GM12872 (cell line): ENCODE data around the gene OBSCN.
A peak's percentile ranks its signal among the peaks of the same experiment; 100 is the strongest.

ENCODE experiments used
- CTCF ChIP-seq: IDR thresholded peaks from 3 replicates; pipeline ENCODE4 v1.5.1; 2011; ENCODE audit warnings: low read depth, mild to moderate bottlenecking, low read length, moderate library complexity; ENCODE audit not compliant: insufficient read depth

The OBSCN gene

GRCh38 chr1:228166170-228166936, 41.5 kb upstream of the OBSCN start:
- peak; percentile 63 for TF ChIP-seq CTCF

- no peak for TF ChIP-seq CTCF
Observed at GRCh38 chr1:228168563-228169270, 39.1 kb upstream of the OBSCN start.

- TF ChIP-seq CTCF: no peak
Observed at GRCh38 chr1:228169345-228169744, 38.5 kb upstream of the OBSCN start.

- no peak for TF ChIP-seq CTCF
Observed at GRCh38 chr1:228170666-228171065, 37.2 kb upstream of the OBSCN start.

- no peak for TF ChIP-seq CTCF
Observed at GRCh38 chr1:228171221-228171891, 36.5 kb upstream of the OBSCN start.

GRCh38 chr1:228172591-228173527, 35.0 kb upstream of the OBSCN start:
- TF ChIP-seq CTCF: no peak
